Astrocyte (in vitro differentiated cells and primary cell): ENCODE measurements around the gene EMC1. TPM values are rescaled to one million over a fixed set of nuclear protein-coding genes. Genes with fewer than 3 reads are reported as not detected.
"Not testable (repeated sequence)": the region's sequence is repeated elsewhere in the genome, so short reads cannot be mapped to it uniquely, and the experiment has no call there.

Source experiments
- DNase-seq: peaks from one replicate; pipeline ENCODE4 v3.0.0-alpha.2; 2010; ENCODE audit warnings: low read depth
- FAIRE-seq: peaks from 2 replicates; lab custom pipeline; 2011; peaks lifted over from hg19 to GRCh38; lab: Jason Lieb, UNC
- H2AFZ ChIP-seq: 2 replicates; pipeline ENCODE4 v1.6.0; 2012; ENCODE audit warnings: low read depth, low read length, inconsistent platforms
- H3K27ac ChIP-seq: 2 replicates; pipeline ENCODE4 v1.5.1; 2011; ENCODE audit warnings: low read depth, low read length, inconsistent platforms
- H3K27me3 ChIP-seq: 2 replicates; pipeline ENCODE4 v1.6.0; 2011; ENCODE audit warnings: low read length, inconsistent platforms; ENCODE audit not compliant: insufficient read depth
- H3K36me3 ChIP-seq: 2 replicates; pipeline ENCODE4 v1.5.1; 2011; ENCODE audit warnings: low read length, inconsistent platforms; ENCODE audit not compliant: insufficient read depth
- H3K4me1 ChIP-seq: 2 replicates; pipeline ENCODE4 v1.5.1; 2011; ENCODE audit warnings: low read length, inconsistent platforms; ENCODE audit not compliant: insufficient read depth
- H3K4me2 ChIP-seq: 2 replicates; pipeline ENCODE4 v1.6.0; 2012; ENCODE audit warnings: low read length, inconsistent platforms
- H3K4me3 ChIP-seq: 2 replicates; pipeline ENCODE4 v1.5.1; 2011; ENCODE audit warnings: low read depth, mild to moderate bottlenecking, low read length, inconsistent platforms; ENCODE audit not compliant: insufficient read depth
- H3K79me2 ChIP-seq: 2 replicates; pipeline ENCODE4 v1.6.0; 2012; ENCODE audit warnings: mild to moderate bottlenecking, low read length, inconsistent platforms; ENCODE audit not compliant: insufficient read depth
- H3K9ac ChIP-seq: 2 replicates; pipeline ENCODE4 v1.6.0; 2012; ENCODE audit warnings: mild to moderate bottlenecking, low read length, inconsistent platforms
- H3K9me3 ChIP-seq: 2 replicates; pipeline ENCODE4 v1.5.1; 2012; ENCODE audit warnings: low read depth, mild to moderate bottlenecking, low read length, inconsistent platforms; ENCODE audit not compliant: insufficient read depth
- H4K20me1 ChIP-seq: 2 replicates; pipeline ENCODE4 v1.6.0; 2012; ENCODE audit warnings: low read length, inconsistent platforms; ENCODE audit not compliant: insufficient read depth
- H3K27ac Mint-ChIP-seq: one replicate; pipeline ENCODE4 v1.8.0; 2021; ENCODE audit warnings: mild to moderate bottlenecking, mixed read lengths; ENCODE audit not compliant: unreplicated experiment
- H3K27me3 Mint-ChIP-seq: one replicate; pipeline ENCODE4 v1.8.0; 2021; ENCODE audit warnings: low read depth, mixed read lengths; ENCODE audit not compliant: unreplicated experiment
- H3K36me3 Mint-ChIP-seq: one replicate; pipeline ENCODE4 v1.8.0; 2021; ENCODE audit warnings: low read depth, mixed read lengths; ENCODE audit not compliant: unreplicated experiment
- H3K4me1 Mint-ChIP-seq: one replicate; pipeline ENCODE4 v1.8.0; 2021; ENCODE audit warnings: low read depth, mixed read lengths; ENCODE audit not compliant: unreplicated experiment
- H3K4me3 Mint-ChIP-seq: one replicate; pipeline ENCODE4 v1.8.0; 2021; ENCODE audit warnings: mild to moderate bottlenecking, moderate library complexity, mixed read lengths; ENCODE audit not compliant: unreplicated experiment
- H3K9me3 Mint-ChIP-seq: one replicate; pipeline ENCODE4 v1.8.0; 2021; ENCODE audit warnings: mild to moderate bottlenecking, mixed read lengths; ENCODE audit not compliant: unreplicated experiment
- EZH2 ChIP-seq: IDR thresholded peaks from 2 replicates; pipeline ENCODE4 v1.6.1; 2012; ENCODE audit warnings: mild to moderate bottlenecking, low read length, inconsistent platforms; ENCODE audit not compliant: insufficient read depth
- total RNA-seq: library from RNA; stranded (reverse); gene quantifications from 2 replicates; pipeline ENCODE4 v1.2.1, GENCODE V29; 2021
- TF ChIP-seq, protein P1 (sequence below): IDR thresholded peaks from 2 replicates; pipeline ENCODE4 v1.5.1; 2011; ENCODE audit warnings: low read depth, mild to moderate bottlenecking, inconsistent platforms, low read length, moderate library complexity; ENCODE audit not compliant: insufficient read depth

The EMC1 gene
- total RNA-seq, 1 donor from 2014 or later: 89.3 TPM

DNA sequence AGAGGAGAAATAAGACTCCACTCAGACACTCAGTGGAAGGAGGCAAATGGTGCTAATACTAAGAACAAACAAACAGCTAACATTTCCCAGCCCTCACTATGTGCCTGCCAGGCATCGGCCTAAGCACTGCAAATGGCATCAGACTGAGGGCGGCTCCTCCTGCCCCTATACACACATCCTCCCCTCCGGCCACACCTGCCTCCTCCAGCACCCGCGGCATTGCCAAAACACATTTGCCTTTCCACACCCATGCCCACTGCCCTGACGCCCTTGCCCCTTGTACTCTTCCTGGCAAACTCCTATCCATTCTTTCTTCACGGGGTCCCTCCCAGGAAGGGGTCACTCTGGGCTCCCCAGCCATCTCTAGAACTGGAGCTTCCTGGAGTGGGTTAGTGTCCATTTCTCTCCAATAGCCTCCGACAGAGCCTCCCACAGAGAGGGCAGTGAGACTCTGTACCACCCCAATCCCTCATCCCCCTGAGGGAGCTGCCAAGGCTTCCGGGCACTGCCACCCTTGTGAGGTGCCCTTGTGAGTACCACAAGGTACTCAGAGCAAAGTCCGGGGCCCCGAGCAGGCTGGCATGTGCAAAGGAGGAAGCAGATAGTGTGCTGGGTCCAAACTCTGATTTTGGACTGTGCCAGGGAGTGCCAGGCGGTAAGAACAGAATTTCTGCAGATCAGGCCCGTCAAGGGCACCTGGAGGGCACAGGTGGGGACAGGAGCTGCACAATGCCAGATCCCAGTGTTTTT, 36.3 kb upstream of the EMC1 start:
- no peak for FAIRE-seq
- H3K4me3 ChIP-seq: no peak overlapping the region
- peaks cover 6% of the 10 kb centered on the region for H4K20me1 ChIP-seq
- Mint-ChIP-seq H3K27ac (no peak overlapping the region), H3K4me3 (no peak overlapping the region), H3K4me1 (no peaks in the 10 kb centered on the region), H3K9me3 (no peaks in the 10 kb centered on the region), H3K27me3 (peaks cover 19% of the 10 kb centered on the region), H3K36me3 (peaks cover 5% of the 10 kb centered on the region)
- TF ChIP-seq, protein P1, sequence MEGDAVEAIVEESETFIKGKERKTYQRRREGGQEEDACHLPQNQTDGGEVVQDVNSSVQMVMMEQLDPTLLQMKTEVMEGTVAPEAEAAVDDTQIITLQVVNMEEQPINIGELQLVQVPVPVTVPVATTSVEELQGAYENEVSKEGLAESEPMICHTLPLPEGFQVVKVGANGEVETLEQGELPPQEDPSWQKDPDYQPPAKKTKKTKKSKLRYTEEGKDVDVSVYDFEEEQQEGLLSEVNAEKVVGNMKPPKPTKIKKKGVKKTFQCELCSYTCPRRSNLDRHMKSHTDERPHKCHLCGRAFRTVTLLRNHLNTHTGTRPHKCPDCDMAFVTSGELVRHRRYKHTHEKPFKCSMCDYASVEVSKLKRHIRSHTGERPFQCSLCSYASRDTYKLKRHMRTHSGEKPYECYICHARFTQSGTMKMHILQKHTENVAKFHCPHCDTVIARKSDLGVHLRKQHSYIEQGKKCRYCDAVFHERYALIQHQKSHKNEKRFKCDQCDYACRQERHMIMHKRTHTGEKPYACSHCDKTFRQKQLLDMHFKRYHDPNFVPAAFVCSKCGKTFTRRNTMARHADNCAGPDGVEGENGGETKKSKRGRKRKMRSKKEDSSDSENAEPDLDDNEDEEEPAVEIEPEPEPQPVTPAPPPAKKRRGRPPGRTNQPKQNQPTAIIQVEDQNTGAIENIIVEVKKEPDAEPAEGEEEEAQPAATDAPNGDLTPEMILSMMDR: no peak
- no peak for TF ChIP-seq EZH2
- no peak overlapping the region for H3K4me2 ChIP-seq
- H3K9ac ChIP-seq: no peak overlapping the region
- no peaks in the 10 kb centered on the region for H3K79me2 ChIP-seq
- H3K27ac ChIP-seq: no peak overlapping the region
- H3K27me3 ChIP-seq: no peaks in the 10 kb centered on the region
- no peaks in the 10 kb centered on the region for H3K36me3 ChIP-seq
- no peak overlapping the region for H2AFZ ChIP-seq
- DNase-seq: no peak
- no peaks in the 10 kb centered on the region for H3K4me1 ChIP-seq
- H3K9me3 ChIP-seq: no peaks in the 10 kb centered on the region

DNA sequence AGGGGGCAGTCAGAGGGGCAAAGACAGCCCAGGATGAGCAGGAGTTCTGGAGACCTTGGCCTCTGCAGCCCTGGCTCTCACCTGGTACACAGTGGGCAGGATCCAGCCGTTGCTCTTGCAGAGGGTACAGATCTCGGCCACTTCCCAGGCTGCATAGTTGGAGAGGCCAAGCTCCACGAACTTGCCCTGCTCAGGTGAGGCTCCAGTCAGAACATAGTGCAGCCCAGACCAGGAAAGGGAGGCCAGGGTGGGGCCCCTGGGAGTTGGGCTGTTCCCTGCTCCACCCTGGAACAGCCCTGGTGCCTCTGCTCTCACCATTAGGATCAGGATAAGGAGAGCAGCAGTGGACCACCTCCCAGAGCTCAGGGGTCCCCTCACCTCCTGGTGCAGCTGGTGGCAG, 34.5 kb upstream of the EMC1 start:
- H3K4me3 Mint-ChIP-seq, H3K27ac ChIP-seq, H3K9me3 Mint-ChIP-seq, H3K4me1 Mint-ChIP-seq, H2AFZ ChIP-seq, FAIRE-seq, H3K36me3 ChIP-seq, H4K20me1 ChIP-seq, H3K9ac ChIP-seq, H3K79me2 ChIP-seq, H3K27me3 ChIP-seq, H3K4me2 ChIP-seq, H3K4me3 ChIP-seq, DNase-seq, H3K27ac Mint-ChIP-seq, H3K4me1 ChIP-seq, H3K9me3 ChIP-seq: not testable (repeated sequence)
- Mint-ChIP-seq H3K36me3 (peaks cover 13% of the 10 kb centered on the region), H3K27me3 (peaks cover 19% of the 10 kb centered on the region)

DNA sequence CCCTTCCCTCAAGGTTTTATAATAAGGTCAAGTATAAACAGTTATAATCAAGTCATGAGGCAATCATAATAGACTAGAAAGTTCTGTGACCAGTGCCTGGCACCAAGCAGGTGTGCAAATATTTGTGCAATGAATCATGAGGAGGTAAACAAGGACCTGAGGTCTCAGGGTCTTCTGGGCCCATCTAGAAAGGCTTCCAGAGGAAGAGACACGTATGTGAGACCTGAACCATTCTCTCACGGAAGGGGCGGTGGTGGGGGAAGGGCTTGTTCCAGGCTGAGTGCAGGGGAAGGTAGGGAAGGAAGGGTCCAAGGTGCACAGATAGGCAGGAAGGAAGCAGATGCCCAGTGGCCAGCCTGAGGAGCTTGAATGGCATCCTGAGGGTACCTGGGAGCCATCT, 34.0 kb upstream of the EMC1 start:
- H3K4me3 ChIP-seq, H3K4me3 Mint-ChIP-seq, DNase-seq, H3K27ac ChIP-seq, H3K9ac ChIP-seq, H3K27ac Mint-ChIP-seq, H3K79me2 ChIP-seq, H3K4me1 ChIP-seq, H3K4me1 Mint-ChIP-seq, H3K4me2 ChIP-seq, H2AFZ ChIP-seq, H3K27me3 ChIP-seq, FAIRE-seq, H3K9me3 Mint-ChIP-seq, H4K20me1 ChIP-seq, H3K36me3 ChIP-seq, H3K9me3 ChIP-seq: not testable (repeated sequence)
- Mint-ChIP-seq H3K36me3 (peaks cover 13% of the 10 kb centered on the region), H3K27me3 (peaks cover 19% of the 10 kb centered on the region)
